ENCODE results near the gene TRAF7.

DNA sequence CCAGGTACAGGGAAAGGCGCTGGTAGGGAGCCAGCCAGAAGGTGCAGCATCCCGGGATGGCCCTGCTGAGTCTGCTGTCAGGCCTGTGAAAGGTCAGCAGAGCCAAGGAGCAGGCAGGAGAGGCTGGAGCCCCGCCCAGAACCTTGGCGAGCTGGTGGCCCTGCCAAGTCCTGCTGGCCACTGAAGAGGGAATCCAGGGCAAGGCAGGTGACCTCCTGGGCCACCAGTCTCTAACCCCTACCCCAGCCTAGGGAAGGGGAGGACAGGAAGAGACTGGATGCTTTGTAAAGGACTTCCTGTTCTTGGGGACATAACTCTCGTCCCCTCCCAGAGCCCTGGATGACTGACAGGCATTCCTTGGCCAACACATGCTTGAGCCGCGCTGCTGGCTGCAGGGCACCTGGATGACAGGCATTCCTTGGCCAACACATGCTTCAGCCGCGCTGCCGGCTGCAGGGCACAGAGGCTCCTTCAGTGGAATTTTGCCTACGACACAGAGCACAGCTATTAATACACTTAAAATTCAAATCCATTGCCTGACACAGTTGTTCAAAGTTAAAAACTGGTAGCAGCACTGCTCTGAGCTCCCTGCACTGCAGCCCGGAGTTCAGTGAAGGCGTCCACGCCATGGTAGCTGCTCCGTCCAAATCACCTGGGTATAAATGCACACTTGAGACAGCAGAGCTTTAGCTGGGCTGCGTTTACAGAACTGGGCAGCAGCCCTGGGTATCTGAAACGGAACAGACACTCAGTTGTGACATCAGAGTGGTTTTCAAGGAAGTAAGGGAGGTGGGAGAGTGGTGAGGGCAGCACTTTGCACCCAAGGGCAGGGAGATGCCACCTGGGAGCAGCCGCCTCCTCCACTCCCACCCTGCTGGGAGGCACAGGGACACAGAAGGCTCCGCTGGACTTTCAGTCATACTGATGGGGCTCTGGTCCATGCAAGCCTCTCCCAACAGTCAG, 57.1 kb downstream of the TRAF7 start:
- TF ChIP-seq, protein P1, sequence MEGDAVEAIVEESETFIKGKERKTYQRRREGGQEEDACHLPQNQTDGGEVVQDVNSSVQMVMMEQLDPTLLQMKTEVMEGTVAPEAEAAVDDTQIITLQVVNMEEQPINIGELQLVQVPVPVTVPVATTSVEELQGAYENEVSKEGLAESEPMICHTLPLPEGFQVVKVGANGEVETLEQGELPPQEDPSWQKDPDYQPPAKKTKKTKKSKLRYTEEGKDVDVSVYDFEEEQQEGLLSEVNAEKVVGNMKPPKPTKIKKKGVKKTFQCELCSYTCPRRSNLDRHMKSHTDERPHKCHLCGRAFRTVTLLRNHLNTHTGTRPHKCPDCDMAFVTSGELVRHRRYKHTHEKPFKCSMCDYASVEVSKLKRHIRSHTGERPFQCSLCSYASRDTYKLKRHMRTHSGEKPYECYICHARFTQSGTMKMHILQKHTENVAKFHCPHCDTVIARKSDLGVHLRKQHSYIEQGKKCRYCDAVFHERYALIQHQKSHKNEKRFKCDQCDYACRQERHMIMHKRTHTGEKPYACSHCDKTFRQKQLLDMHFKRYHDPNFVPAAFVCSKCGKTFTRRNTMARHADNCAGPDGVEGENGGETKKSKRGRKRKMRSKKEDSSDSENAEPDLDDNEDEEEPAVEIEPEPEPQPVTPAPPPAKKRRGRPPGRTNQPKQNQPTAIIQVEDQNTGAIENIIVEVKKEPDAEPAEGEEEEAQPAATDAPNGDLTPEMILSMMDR (conservative IDR thresholded peaks at IDR 0.05; ENCODE audit: low read length) = no peak
- no peak for TF ChIP-seq EZH2phosphoT487 (IDR thresholded peaks at IDR 0.05; ENCODE audit: borderline replicate concordance, low read depth, low read length)
